Keratinocyte (primary cell): ENCODE data around the gene VWC2.
"Not testable (repeated sequence)": the region's sequence is repeated elsewhere in the genome, so short reads cannot be mapped to it uniquely, and the experiment has no call there.

Source experiments
- CTCF ChIP-seq, 3 experiments: IDR thresholded peaks in 1 of 3; conservative IDR thresholded peaks in 1 of 3; optimal IDR thresholded peaks in 1 of 3; 2 replicates in 2 of 3; 3 replicates in 1 of 3; pipeline versions ENCODE3 to v1.5.1; 2011; ENCODE audit warnings: low read length in 3 of 3, mild to moderate bottlenecking in 3 of 3, moderate library complexity in 2 of 3, control low read depth in 1 of 3, inconsistent platforms in 1 of 3; ENCODE audit not compliant: insufficient read depth in 2 of 3; ENCODE audit errors: extremely low read depth in 1 of 3
- EZH2 ChIP-seq: IDR thresholded peaks from one replicate; pipeline ENCODE4 v1.6.1; 2012; ENCODE audit warnings: inconsistent platforms, mild to moderate bottlenecking, low read length, moderate library complexity

- not testable (repeated sequence) for TF ChIP-seq CTCF (optimal IDR thresholded peaks at IDR 0.05 in 1 of 3, IDR thresholded peaks at IDR 0.05 in 1 of 3, conservative IDR thresholded peaks at IDR 0.05 in 1 of 3; ENCODE audit: extremely low read depth in 1 of 3, insufficient read depth in 2 of 3, low read length in 3 of 3); EZH2
Measured at GRCh38 chr7:49851614-49851934, 78.1 kb downstream of the VWC2 start.
